KMS-11 (cell line): ENCODE measurements around the gene RFX8.

ENCODE experiments used
- H2AFZ ChIP-seq: fragments of 200-600 bp; sonication (generic); 2 replicates; pipeline ENCODE4 v1.6.1; 2016; ENCODE audit warnings: antibody characterized with exemption, mixed run types, low read depth
- H3K27ac ChIP-seq: fragments of 200-600 bp; sonication (generic); 2 replicates; pipeline ENCODE4 v1.6.1; 2016; ENCODE audit warnings: mild to moderate bottlenecking, mixed run types
- H3K27me3 ChIP-seq: fragments of 200-600 bp; sonication (generic); 2 replicates; pipeline ENCODE4 v1.6.1; 2017; ENCODE audit warnings: mild to moderate bottlenecking, low read depth, mixed run types, moderate library complexity; ENCODE audit not compliant: insufficient read depth
- H3K36me3 ChIP-seq: fragments of 200-600 bp; sonication (generic); 2 replicates; pipeline ENCODE4 v1.6.1; 2017; ENCODE audit warnings: mild to moderate bottlenecking, mixed run types; ENCODE audit not compliant: insufficient read depth
- H3K4me1 ChIP-seq: fragments of 200-600 bp; sonication (generic); 2 replicates; pipeline ENCODE4 v1.6.1; 2016; ENCODE audit warnings: mild to moderate bottlenecking, low read depth, mixed run types; ENCODE audit not compliant: poor library complexity, severe bottlenecking
- H3K4me2 ChIP-seq: fragments of 200-600 bp; sonication (generic); 2 replicates; pipeline ENCODE4 v1.7.0; 2016; ENCODE audit warnings: mild to moderate bottlenecking, mixed run types
- H3K4me3 ChIP-seq: fragments of 200-600 bp; sonication (generic); IDR thresholded peaks from 2 replicates; pipeline ENCODE4 v1.6.1; 2017; ENCODE audit warnings: low read depth, low read length, mixed read lengths; ENCODE audit not compliant: insufficient read depth
- H3K79me2 ChIP-seq: fragments of 200-600 bp; sonication (generic); 2 replicates; pipeline ENCODE4 v1.6.1; 2016; ENCODE audit warnings: low read depth, mixed run types; ENCODE audit not compliant: insufficient read depth
- H3K9ac ChIP-seq: fragments of 200-600 bp; sonication (generic); 2 replicates; pipeline ENCODE4 v1.6.1; 2016; ENCODE audit warnings: mild to moderate bottlenecking, mixed run types
- H4K20me1 ChIP-seq: fragments of 200-600 bp; sonication (generic); 2 replicates; pipeline ENCODE4 v1.6.1; 2016; ENCODE audit warnings: mild to moderate bottlenecking, mixed run types; ENCODE audit not compliant: insufficient read depth
- TF ChIP-seq, protein P1 (sequence below): fragments of 200-600 bp; sonication (generic); conservative IDR thresholded peaks from 2 replicates; pipeline ENCODE4 v1.6.1; 2017; ENCODE audit warnings: low read depth, mild to moderate bottlenecking, antibody characterized with exemption, low read length, moderate library complexity, mixed read lengths

RFX8 gene

DNA sequence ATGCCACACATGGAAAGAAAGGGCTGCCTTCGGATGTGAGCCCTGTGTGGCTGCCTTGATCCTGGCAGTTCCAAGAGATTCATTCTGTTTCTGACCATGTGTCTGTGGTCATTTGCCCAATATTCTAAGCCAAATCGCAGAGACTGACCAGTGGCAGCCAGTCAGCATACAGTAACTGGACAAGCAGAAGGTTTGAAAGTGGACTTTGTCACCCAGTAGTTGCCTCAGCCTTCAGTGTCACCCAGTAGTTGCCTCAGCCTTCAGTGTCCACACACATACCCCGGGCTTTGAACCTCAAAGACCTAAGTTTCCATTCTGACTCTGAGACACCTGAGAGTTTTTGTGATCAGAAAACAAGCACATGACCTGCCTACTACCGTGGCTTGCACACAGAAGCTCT lies 5.0 kb downstream of the RFX8 start:
- Histone ChIP-seq H3K79me2 (no peaks in the 10 kb centered on the region), H3K27ac (no peak overlapping the region)
- TF ChIP-seq, protein P1, sequence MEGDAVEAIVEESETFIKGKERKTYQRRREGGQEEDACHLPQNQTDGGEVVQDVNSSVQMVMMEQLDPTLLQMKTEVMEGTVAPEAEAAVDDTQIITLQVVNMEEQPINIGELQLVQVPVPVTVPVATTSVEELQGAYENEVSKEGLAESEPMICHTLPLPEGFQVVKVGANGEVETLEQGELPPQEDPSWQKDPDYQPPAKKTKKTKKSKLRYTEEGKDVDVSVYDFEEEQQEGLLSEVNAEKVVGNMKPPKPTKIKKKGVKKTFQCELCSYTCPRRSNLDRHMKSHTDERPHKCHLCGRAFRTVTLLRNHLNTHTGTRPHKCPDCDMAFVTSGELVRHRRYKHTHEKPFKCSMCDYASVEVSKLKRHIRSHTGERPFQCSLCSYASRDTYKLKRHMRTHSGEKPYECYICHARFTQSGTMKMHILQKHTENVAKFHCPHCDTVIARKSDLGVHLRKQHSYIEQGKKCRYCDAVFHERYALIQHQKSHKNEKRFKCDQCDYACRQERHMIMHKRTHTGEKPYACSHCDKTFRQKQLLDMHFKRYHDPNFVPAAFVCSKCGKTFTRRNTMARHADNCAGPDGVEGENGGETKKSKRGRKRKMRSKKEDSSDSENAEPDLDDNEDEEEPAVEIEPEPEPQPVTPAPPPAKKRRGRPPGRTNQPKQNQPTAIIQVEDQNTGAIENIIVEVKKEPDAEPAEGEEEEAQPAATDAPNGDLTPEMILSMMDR = no peak

GRCh38 chr2:101467306-101467705 lies 7.6 kb downstream of the RFX8 start:
- Histone ChIP-seq H2AFZ (no peak overlapping the region), H3K4me1 (no peaks in the 10 kb centered on the region), H3K9ac (no peak overlapping the region), H3K36me3 (no peaks in the 10 kb centered on the region), H3K27me3 (no peaks in the 10 kb centered on the region), H3K27ac (no peak overlapping the region), H3K4me3 (no peak overlapping the region), H4K20me1 (no peaks in the 10 kb centered on the region), H3K4me2 (no peak overlapping the region), H3K79me2 (no peaks in the 10 kb centered on the region)
- TF ChIP-seq, protein P1 = no peak

More for the DNA sequence above, 5.0 kb downstream of the RFX8 start:
- Histone ChIP-seq H3K9ac (no peak overlapping the region), H3K4me2 (no peak overlapping the region), H4K20me1 (no peaks in the 10 kb centered on the region), H3K4me3 (no peak overlapping the region), H3K27me3 (no peaks in the 10 kb centered on the region), H2AFZ (no peak overlapping the region), H3K4me1 (no peaks in the 10 kb centered on the region), H3K36me3 (no peaks in the 10 kb centered on the region)

DNA sequence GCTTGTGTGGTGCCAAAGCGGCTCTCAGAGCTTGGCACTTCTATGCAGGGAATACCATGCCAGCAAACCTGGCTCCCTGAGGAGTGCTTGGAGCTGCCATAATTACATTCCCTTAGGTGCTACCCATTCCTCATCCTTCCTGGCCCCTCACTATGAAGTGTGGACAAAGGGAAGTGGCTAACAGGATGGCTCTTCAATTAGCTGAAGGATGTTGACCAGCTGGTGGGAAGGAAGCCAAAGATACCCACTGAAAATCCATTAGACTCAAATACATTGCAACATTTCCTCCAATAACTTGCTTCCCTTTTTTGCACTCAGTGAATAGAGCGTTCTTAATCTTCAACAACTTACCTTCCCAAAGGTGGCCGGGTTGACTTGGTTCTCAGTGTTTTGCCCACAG lies 8.5 kb downstream of the RFX8 start:
- Histone ChIP-seq H3K79me2 (no peaks in the 10 kb centered on the region), H3K4me2 (no peak overlapping the region), H3K27me3 (no peaks in the 10 kb centered on the region), H3K4me3 (no peak overlapping the region), H3K4me1 (no peaks in the 10 kb centered on the region), H2AFZ (no peak overlapping the region), H3K36me3 (no peaks in the 10 kb centered on the region), H3K9ac (no peak overlapping the region), H3K27ac (no peak overlapping the region), H4K20me1 (no peaks in the 10 kb centered on the region)
- TF ChIP-seq, protein P1 = no peak

- Histone ChIP-seq H3K79me2 (no peaks in the 10 kb centered on the region), H3K4me2 (no peak overlapping the region), H3K36me3 (no peaks in the 10 kb centered on the region), H3K4me3 (no peak overlapping the region), H3K27ac (no peak overlapping the region), H3K9ac (no peak overlapping the region), H3K27me3 (no peaks in the 10 kb centered on the region), H2AFZ (no peak overlapping the region), H3K4me1 (no peaks in the 10 kb centered on the region), H4K20me1 (no peaks in the 10 kb centered on the region)
- TF ChIP-seq, protein P1 = no peak
Observed at GRCh38 chr2:101464841-101465240, 10.1 kb downstream of the RFX8 start.
